Mucosa of rectum (tissue), 2 donors: ENCODE results near the gene NRXN3.

Source experiments
- H3K27ac ChIP-seq, 2 donors: one replicate each; pipeline ENCODE4 v1.7.0; 2013; ENCODE audit warnings: inconsistent platforms in 2 of 2, low read depth in 2 of 2, low read length in 2 of 2
- H3K27me3 ChIP-seq, 2 donors: one replicate each; pipeline ENCODE4 v1.7.0; 2013; ENCODE audit warnings: low read length in 2 of 2; ENCODE audit not compliant: control insufficient read depth in 2 of 2, insufficient read depth in 2 of 2
- H3K36me3 ChIP-seq, 2 donors: one replicate each; pipeline ENCODE4 v1.7.0; 2013; ENCODE audit warnings: low read length in 2 of 2; ENCODE audit not compliant: control insufficient read depth in 2 of 2, insufficient read depth in 2 of 2
- H3K4me1 ChIP-seq, 2 donors: one replicate each; pipeline ENCODE4 v1.7.0; 2013; ENCODE audit warnings: low read length in 2 of 2, mild to moderate bottlenecking in 1 of 2; ENCODE audit not compliant: control insufficient read depth in 2 of 2, insufficient read depth in 2 of 2
- H3K4me3 ChIP-seq, 2 donors: one replicate each; pipeline ENCODE4 v1.7.0; 2013; ENCODE audit warnings: low read length in 2 of 2
- H3K9ac ChIP-seq, 2 donors: one replicate each; pipeline ENCODE4 v1.7.0; 2013; ENCODE audit warnings: low read length in 2 of 2, low read depth in 1 of 2, mild to moderate bottlenecking in 1 of 2
- H3K9me3 ChIP-seq, 2 donors: one replicate each; pipeline ENCODE4 v1.7.0; 2013; ENCODE audit warnings: low read length in 2 of 2; ENCODE audit not compliant: control insufficient read depth in 2 of 2
- donor health status: healthy.
- donor health status: Normal muscosa, but diverticular disease.

Gene NRXN3

DNA sequence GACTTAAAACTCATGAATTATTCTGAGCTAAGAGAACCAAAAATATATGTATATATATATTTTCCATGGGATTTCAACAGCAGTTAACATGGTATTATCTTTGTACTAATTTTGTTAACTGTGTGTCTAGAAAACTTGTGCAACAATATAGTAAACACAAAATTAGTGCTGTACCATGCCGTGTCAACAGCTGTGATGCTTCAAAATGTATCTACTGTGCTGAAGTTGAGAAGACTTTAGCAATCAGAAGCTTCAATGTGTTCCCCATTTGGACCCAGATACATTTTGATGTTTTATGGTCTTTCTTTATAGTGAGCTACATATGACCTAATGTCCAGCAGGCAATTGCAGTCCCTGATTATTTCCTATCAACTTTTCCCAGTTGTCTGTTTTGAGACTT lies 1635.5 kb downstream of the NRXN3 start:
- Histone ChIP-seq H3K36me3 (no peaks in the 10 kb centered on the region), H3K4me1 (no peaks in the 10 kb centered on the region), H3K27me3 (no peaks in the 10 kb centered on the region), H3K4me3 (no peak overlapping the region), H3K9me3 (no peaks in the 10 kb centered on the region), H3K9ac (no peak overlapping the region), H3K27ac (no peak overlapping the region)

DNA sequence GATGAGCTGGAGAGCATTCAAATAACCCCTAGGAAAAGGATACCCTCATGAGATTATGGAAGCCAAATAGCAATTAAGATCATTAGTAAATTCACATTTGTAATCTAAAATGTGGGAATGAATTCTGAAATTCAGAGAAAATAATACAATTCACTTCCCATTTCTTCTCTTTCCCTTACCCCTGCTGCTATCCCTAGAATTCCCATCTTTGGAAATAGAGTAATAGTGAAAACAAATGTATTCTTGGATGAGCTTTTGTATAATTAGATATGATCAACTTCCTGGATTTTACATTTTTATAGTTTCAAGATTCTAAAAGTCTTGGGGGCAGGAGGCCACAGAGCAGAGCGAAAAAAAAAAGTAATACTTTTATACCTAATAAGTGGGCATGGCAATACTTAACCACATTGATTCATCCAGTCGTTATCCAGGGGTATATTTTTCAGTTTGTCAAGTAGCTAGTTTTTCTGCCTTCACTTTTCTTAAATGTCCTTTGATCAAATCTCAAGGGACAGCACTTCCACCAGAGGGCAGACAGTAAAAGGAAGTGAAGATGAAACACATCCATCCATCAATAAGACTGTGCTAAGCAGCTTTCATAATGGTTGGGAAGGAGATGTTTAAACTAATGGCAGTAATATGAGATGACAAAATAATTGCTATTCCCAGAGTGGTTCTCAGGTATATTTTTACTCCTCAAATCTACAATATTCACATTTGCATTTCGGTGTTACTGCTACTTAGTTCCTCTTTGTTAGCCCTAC lies 1639.9 kb downstream of the NRXN3 start:
- Histone ChIP-seq H3K9ac (no peak overlapping the region), H3K9me3 (no peaks in the 10 kb centered on the region), H3K4me1 (no peaks in the 10 kb centered on the region), H3K4me3 (no peak overlapping the region), H3K36me3 (no peaks in the 10 kb centered on the region), H3K27ac (no peak overlapping the region), H3K27me3 (no peaks in the 10 kb centered on the region)

DNA sequence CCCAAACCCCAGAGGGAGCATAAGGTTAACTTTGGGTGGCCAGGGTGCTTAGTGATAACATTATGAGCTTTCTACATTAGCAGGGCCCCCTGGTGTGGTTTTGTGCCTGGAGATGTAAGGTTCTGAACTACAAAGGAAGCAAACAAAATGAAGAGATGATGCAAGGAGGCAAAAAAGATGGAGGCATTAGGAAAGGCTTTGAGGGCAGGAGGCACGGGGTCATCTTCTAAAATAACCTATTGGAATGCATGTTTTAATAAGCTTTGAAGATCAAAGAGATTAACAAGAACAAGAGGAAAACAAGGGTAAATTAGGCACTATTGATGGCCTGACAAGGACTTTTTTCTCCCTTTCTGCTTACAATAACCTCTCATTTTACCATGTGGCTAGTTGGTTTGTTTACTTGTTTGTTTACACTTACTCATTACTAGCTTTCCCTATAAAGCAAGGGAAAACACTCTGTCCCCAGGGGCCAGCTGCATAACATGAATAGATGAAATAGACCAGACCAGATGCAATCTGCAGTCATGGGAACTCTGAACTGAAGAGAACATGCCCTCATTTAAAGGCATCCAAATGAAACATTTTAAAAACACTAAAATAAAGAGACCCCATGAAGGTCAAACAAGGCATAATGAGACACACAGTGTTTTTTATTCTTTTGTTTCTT lies 1650.8 kb downstream of the NRXN3 start:
- H3K9ac ChIP-seq, result no peak overlapping the region

DNA sequence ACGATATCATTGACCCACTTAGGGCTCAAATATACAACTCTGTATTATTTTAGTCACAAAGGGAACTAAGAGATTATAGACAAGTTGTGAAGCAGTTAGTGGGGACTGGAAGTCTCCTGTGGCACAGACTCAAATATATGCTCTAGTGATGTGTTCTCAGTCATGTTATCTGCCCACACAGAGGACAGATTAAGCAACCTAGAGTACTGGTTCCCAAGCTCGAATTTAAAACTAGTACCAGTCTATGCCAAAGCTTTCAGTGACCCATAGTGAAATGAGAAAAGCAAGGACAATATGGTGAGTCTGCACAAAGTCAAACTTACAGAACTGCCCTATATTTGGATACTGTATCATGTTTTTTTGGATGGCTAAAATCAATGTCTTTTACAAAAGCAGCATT lies 1651.9 kb downstream of the NRXN3 start:
- no peak overlapping the region for H3K4me3 ChIP-seq
- H3K27me3 ChIP-seq, result no peaks in the 10 kb centered on the region
- no peaks in the 10 kb centered on the region for H3K9me3 ChIP-seq
- no peaks in the 10 kb centered on the region for H3K4me1 ChIP-seq
- no peak overlapping the region for H3K27ac ChIP-seq
- no peak overlapping the region for H3K9ac ChIP-seq
- H3K36me3 ChIP-seq, result no peaks in the 10 kb centered on the region

More for the DNA sequence above, 1650.8 kb downstream of the NRXN3 start:
- no peaks in the 10 kb centered on the region for H3K27me3 ChIP-seq
- no peaks in the 10 kb centered on the region for H3K4me1 ChIP-seq
- H3K4me3 ChIP-seq, result no peak overlapping the region
- no peaks in the 10 kb centered on the region for H3K9me3 ChIP-seq
- no peaks in the 10 kb centered on the region for H3K36me3 ChIP-seq
- H3K27ac ChIP-seq, result no peak overlapping the region

DNA sequence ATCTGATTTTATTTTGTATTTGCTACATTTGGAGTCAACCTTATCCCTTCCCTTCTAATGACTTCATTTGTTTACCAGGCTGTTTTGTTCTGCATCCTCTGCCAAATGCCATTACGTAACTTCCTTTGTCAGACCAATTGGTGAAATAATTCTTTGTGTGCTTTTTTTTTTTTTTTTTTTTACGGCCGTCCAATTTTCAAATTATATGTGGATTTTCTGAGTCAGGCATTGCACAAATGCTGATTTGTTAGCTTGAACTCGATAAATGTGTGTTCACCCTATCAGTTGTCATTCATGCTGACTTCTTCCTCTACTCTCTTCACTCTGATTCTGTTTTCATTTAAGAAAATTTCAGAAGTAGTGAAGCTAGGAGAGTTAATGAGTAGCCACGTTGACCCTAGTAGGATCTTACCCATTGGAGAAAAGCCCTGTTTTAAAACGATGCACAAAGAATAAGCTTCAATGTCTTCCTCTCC lies 1654.9 kb downstream of the NRXN3 start:
- Histone ChIP-seq H3K4me3 (no peak overlapping the region), H3K27ac (peak overlapping the region in 1 of 2 donors; percentile 27), H3K27me3 (no peaks in the 10 kb centered on the region), H3K36me3 (no peaks in the 10 kb centered on the region), H3K9ac (no peak overlapping the region), H3K4me1 (no peaks in the 10 kb centered on the region), H3K9me3 (no peaks in the 10 kb centered on the region)

DNA sequence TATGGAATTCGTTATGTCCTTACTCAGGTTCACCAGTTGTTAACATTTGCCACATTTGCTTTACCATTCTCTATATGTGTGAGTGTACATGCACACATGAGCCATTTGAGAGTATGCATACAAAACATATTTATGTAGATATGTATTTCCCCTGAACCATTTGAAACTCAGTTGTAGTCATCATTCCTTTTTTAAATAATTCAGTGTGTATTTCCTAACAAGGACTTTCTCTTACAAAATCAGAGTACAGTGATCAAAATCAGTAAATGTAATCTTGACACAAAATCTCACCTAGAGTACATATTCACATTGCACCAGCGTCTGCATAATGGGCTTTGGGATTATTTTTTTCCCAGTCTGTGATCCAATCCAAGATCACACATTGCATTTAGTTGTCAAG lies 1656.2 kb downstream of the NRXN3 start:
- no peaks in the 10 kb centered on the region for H3K4me1 ChIP-seq
- no peaks in the 10 kb centered on the region for H3K36me3 ChIP-seq
- H3K27ac ChIP-seq, result no peak overlapping the region
- no peak overlapping the region for H3K9ac ChIP-seq
- no peaks in the 10 kb centered on the region for H3K27me3 ChIP-seq
- no peaks in the 10 kb centered on the region for H3K9me3 ChIP-seq
- no peak overlapping the region for H3K4me3 ChIP-seq

DNA sequence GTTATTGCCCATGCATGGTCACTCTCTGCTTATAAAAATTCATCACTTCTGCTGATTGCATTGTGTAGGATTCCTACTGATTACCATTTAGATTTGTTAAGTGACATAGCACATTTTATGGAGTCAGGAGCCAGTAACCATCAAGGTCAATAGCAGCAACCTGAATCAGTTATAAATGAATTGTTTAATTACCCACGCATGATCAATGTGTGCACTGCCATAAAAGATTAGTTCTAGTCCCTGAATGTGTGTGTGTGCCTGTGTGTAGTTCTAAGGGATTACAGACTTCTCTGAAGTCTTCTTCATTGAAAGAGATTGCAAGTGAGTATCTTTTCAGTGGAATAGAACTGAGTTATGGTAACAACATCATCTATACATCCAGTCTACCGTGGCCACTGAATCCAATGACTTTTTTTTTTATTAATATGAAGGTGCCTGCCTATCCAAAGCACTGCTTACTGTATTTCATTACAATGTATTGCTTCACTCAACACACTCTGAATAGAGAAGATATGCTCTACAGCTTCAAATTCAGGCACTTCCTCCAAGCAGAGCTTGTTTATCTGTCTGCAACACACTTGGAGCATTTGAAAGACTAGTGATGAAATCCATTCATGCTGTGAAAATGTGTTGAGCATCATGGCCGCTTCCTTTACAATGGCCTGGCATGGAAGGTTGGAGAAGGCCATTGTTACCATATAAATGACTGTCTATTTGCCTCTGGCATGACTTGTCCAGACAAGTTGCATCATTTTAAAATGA lies 1659.4 kb downstream of the NRXN3 start:
- H3K9me3 ChIP-seq, result no peaks in the 10 kb centered on the region

DNA sequence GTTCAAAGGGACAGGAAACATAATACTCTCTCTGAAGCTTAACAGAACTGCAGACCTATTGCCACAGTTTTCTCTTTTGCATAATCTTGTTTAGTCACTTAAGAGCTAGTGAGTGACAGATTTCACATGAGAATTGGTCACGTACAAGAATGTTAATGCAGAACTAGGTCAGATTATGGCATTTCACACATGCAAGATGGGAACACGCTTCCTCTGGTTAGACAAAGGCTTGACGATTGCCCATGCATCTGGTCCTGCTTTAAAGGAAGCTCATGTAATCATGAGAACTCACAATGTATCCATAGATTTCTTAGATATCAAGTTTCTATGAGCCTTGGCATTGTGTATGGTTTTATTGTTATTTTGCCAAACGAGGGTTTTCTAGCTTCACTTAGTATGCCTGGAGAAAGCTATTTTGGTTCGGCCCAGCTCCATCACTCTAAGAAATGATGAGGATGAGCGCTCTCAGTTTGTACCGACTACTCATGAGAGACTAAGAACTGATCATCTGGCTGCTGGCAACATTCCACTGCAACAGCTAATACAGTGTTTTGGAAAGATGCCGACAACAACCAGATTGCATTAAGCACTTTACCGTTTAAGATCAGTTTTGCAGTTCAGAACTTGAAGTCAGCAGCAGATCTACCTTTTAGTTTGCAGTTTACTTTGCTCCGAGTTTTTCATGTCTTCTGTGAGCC lies 1661.2 kb downstream of the NRXN3 start:
- Histone ChIP-seq H3K4me3 (no peak overlapping the region), H3K9ac (no peak overlapping the region), H3K9me3 (no peaks in the 10 kb centered on the region), H3K4me1 (no peaks in the 10 kb centered on the region), H3K36me3 (no peaks in the 10 kb centered on the region), H3K27ac (no peak overlapping the region), H3K27me3 (no peaks in the 10 kb centered on the region)

More for the DNA sequence above, 1659.4 kb downstream of the NRXN3 start:
- H3K27me3 ChIP-seq, result no peaks in the 10 kb centered on the region
- H3K36me3 ChIP-seq, result no peaks in the 10 kb centered on the region
- H3K4me1 ChIP-seq, result no peaks in the 10 kb centered on the region
- H3K4me3 ChIP-seq, result no peak overlapping the region
- no peak overlapping the region for H3K27ac ChIP-seq
- no peak overlapping the region for H3K9ac ChIP-seq

DNA sequence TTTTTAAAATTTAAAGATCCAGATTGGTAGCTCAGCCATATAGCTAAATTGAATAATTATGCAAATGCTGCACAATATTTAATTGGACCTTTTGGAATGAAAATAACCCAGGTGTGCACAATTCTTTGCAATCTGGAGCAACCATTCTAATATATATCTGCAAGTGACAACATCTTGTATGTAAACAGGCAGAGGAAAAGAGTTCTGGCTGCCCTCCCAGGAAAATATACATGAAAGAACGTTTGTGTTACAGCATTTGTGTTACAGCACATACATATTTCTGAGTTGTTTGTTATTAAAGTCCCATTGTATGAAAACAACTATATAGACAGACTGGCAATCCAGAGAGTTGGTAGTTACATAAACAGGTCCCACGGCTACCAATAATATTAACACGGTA lies 1663.6 kb downstream of the NRXN3 start:
- Histone ChIP-seq H3K4me1 (no peaks in the 10 kb centered on the region), H3K27me3 (no peaks in the 10 kb centered on the region), H3K9me3 (no peaks in the 10 kb centered on the region), H3K36me3 (no peaks in the 10 kb centered on the region), H3K9ac (no peak overlapping the region), H3K4me3 (no peak overlapping the region), H3K27ac (no peak overlapping the region)
